Spleen (tissue), 11 donors: ENCODE measurements around the gene PRUNE1. TPM values are rescaled to one million over a fixed set of nuclear protein-coding genes. Genes with fewer than 3 reads are reported as not detected.

ENCODE experiments used
- DNase-seq: peaks from one replicate; pipeline ENCODE4 v3.0.0-alpha.2; 2020
- H3K27ac ChIP-seq, 8 donors: fragments of 200-600 bp; sonication (generic) in 7 of 8; 1 replicate in 4 of 8; 2 replicates in 4 of 8; pipeline versions ENCODE4 v1.5.0 to v1.8.0; 2016 to 2021; ENCODE audit warnings: inconsistent platforms in 4 of 8, mild to moderate bottlenecking in 4 of 8, moderate library complexity in 1 of 8
- H3K27me3 ChIP-seq, 7 donors: fragments of 200-600 bp; sonication (generic) in 6 of 7; replicated peaks in 1 of 7; 1 replicate in 4 of 7; 2 replicates in 3 of 7; pipeline versions ENCODE4 v1.5.0 to v1.8.0; 2016 to 2021; ENCODE audit warnings: inconsistent platforms in 3 of 7, mild to moderate bottlenecking in 1 of 7
- H3K36me3 ChIP-seq, 6 donors: fragments of 200-600 bp; sonication (generic) in 5 of 6; 1 replicate in 4 of 6; 2 replicates in 2 of 6; pipeline versions ENCODE4 v1.5.0 to v1.8.0; 2016 to 2021; ENCODE audit warnings: inconsistent platforms in 2 of 6
- H3K4me1 ChIP-seq, 6 donors: fragments of 200-600 bp; sonication (generic) in 5 of 6; 1 replicate in 3 of 6; 2 replicates in 3 of 6; pipeline versions ENCODE4 v1.5.0 to v1.8.0; 2016 to 2021; ENCODE audit warnings: inconsistent platforms in 3 of 6
- H3K4me3 ChIP-seq, 8 donors: fragments of 200-600 bp; sonication (generic) in 7 of 8; 1 replicate in 4 of 8; 2 replicates in 4 of 8; pipeline versions ENCODE4 v1.5.0 to v1.8.0; 2016 to 2021; ENCODE audit warnings: inconsistent platforms in 4 of 8, mild to moderate bottlenecking in 4 of 8, moderate library complexity in 2 of 8
- H3K9me3 ChIP-seq, 8 donors: fragments of 200-600 bp; sonication (generic) in 7 of 8; 1 replicate in 4 of 8; 2 replicates in 4 of 8; pipeline versions ENCODE4 v1.5.0 to v1.8.0; 2016 to 2021; ENCODE audit warnings: inconsistent platforms in 4 of 8
- POLR2A ChIP-seq, 3 donors: fragments of 450-650 bp; IDR thresholded peaks; one replicate each; pipeline ENCODE4 v1.5.1; 2017; ENCODE audit warnings: antibody characterized with exemption in 3 of 3, mild to moderate bottlenecking in 1 of 3
- POLR2AphosphoS5 ChIP-seq, 3 donors: sonication (generic); formaldehyde crosslinking; IDR thresholded peaks; one replicate each; pipeline ENCODE4 v1.5.1; 2017; ENCODE audit warnings: antibody characterized with exemption in 3 of 3
- WGBS, 5 donors: extraction: QIAGEN DNeasy Blood & Tissue Kit in 3 of 5; methylation state at CpG; one replicate each; pipeline versions ENCODE4 v1.1.5 to v1.1.7; 2013 to 2018; 5-methylcytosine and 5-hydroxymethylcytosine counted together
- intact Hi-C: fragments of 100-400 bp; cut with DNase I; formaldehyde crosslinking; loops from one replicate; pipeline ENCODE4 v1.15.0; 2023; ENCODE audit warnings: low total_unique reads
- polyA plus RNA-seq, 3 donors: library from polyadenylated mRNA; stranded (reverse); fragments of 200-250 nt; gene quantifications; one replicate each; pipeline ENCODE4 v1.2.1, GENCODE V29; 2013
- total RNA-seq, 7 donors: library from RNA; depleted of rRNA in 3 of 7; stranded (reverse); fragments of >200 nt in 3 of 7; fragmentation: NEBNext Ultra II Directional in 4 of 7; extraction: Animal tissue kit (Norgen Biotek cat#: 25700) in 4 of 7; gene quantifications; one replicate each; pipeline versions ENCODE4 v1.1.0 to v1.2.1, GENCODE V29; 2016 to 2021
- TF ChIP-seq, protein P1 (sequence below), 11 experiments: fragments of 200-600 bp in 7 of 11; fragments of 450-650 bp in 4 of 11; sonication (generic) in 4 of 11; IDR thresholded peaks in 8 of 11; conservative IDR thresholded peaks in 3 of 11; 1 replicate in 7 of 11; 2 replicates in 4 of 11; pipeline versions ENCODE4 v1.4.0 to v1.8.0; 2016 to 2021; ENCODE audit warnings: antibody characterized with exemption in 11 of 11, inconsistent platforms in 4 of 11, mild to moderate bottlenecking in 1 of 11
- donor health status: healthy with polysubstance abuse.
- donor health status: DM: no; HTN: no; CAD: no; lungs with moderate emphysema.
- donor health status: DM: no; HTN: no; CAD: no.
- donor health status: Bipolar disorder and iron deficiency.
- donor health status: healthy.
- donor health status: DM: no; HTN: no; CAD: no.
- donor health status: DM: yes; HTN: yes; CAD: no.

The PRUNE1 gene
- total and polyA plus RNA-seq, 10 donors, result 9.2 to 22.6 (median 17.0) TPM

DNA sequence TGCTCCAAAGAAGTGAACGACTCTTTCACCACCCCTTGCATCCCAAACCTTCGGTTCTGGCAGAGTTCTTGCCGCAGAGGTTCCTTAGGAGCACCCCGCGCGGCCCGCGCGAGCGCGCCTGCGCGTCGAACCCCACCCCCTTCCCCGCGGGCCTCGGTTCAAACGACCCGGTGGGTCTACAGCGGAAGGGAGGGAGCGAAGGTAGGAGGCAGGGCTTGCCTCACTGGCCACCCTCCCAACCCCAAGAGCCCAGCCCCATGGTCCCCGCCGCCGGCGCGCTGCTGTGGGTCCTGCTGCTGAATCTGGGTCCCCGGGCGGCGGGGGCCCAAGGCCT is 39.3 kb downstream of the PRUNE1 start, which contains the start of gene C1orf56:
Gene C1orf56, plus strand, starts transcription at position 161 of the 334 bp plus-strand sequence. Its CDS starts 97 bp downstream, at position 258.
- H3K27ac ChIP-seq, result peak within 1 kb of the TSS; percentile 57 to 99 (median 89)
- H3K27me3 ChIP-seq, result no peaks in the 10 kb centered on the region
- peak within 1 kb of the TSS; percentile 27 to 89 (median 77) for H3K4me3 ChIP-seq
- 0 to 1% (median 0%) methylated on average over 9 to 29 of the region's 29 CpGs for WGBS, 5 donors
- no peaks in the 10 kb centered on the region for H3K9me3 ChIP-seq
- TF ChIP-seq, protein P1, sequence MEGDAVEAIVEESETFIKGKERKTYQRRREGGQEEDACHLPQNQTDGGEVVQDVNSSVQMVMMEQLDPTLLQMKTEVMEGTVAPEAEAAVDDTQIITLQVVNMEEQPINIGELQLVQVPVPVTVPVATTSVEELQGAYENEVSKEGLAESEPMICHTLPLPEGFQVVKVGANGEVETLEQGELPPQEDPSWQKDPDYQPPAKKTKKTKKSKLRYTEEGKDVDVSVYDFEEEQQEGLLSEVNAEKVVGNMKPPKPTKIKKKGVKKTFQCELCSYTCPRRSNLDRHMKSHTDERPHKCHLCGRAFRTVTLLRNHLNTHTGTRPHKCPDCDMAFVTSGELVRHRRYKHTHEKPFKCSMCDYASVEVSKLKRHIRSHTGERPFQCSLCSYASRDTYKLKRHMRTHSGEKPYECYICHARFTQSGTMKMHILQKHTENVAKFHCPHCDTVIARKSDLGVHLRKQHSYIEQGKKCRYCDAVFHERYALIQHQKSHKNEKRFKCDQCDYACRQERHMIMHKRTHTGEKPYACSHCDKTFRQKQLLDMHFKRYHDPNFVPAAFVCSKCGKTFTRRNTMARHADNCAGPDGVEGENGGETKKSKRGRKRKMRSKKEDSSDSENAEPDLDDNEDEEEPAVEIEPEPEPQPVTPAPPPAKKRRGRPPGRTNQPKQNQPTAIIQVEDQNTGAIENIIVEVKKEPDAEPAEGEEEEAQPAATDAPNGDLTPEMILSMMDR (IDR thresholded peaks at IDR 0.05 in 8 of 11, conservative IDR thresholded peaks at IDR 0.05 in 3 of 11), result no peak
- TF ChIP-seq POLR2AphosphoS5 (IDR thresholded peaks at IDR 0.05) (peak; percentile 86 to 89 (median 88)), POLR2A (IDR thresholded peaks at IDR 0.05) (peak in 1 of 3 donors; percentile 12)
- H3K36me3 ChIP-seq, result peaks cover 6 to 37% (median 14%) of the 10 kb centered on the region in 6 donors
- intact Hi-C loops, result no loop called here
- peaks cover 6 to 59% (median 31%) of the 10 kb centered on the region in 6 donors for H3K4me1 ChIP-seq
- peak; percentile 92 for DNase-seq

- H3K27me3 ChIP-seq, result no peaks in the 10 kb centered on the region
- WGBS, 5 donors, result 0 to 2% (median 0%) methylated on average over 28 to 48 of the region's 48 CpGs
- no peaks in the 10 kb centered on the region for H3K9me3 ChIP-seq
- peaks cover 6 to 64% (median 32%) of the 10 kb centered on the region in 6 donors for H3K4me1 ChIP-seq
- TF ChIP-seq POLR2AphosphoS5 (IDR thresholded peaks at IDR 0.05) (peak; percentile 84 to 92 (median 84)), POLR2A (IDR thresholded peaks at IDR 0.05) (no peak)
- TF ChIP-seq, protein P1 (IDR thresholded peaks at IDR 0.05 in 8 of 11, conservative IDR thresholded peaks at IDR 0.05 in 3 of 11), result peak in 8 of 11 experiments; percentile 16 to 69 (median 54)
- peak overlapping the region; percentile 27 to 89 (median 77) for H3K4me3 ChIP-seq
- H3K27ac ChIP-seq, result peak overlapping the region; percentile 57 to 99 (median 89)
- intact Hi-C loops, result no loop called here
- peaks cover 6 to 40% (median 19%) of the 10 kb centered on the region in 6 donors for H3K36me3 ChIP-seq
- DNase-seq, result peak; percentile 93
Measured at GRCh38 chr1:151047925-151048644, 39.8 kb downstream of the PRUNE1 start.

GRCh38 chr1:151048645-151049032 is 40.4 kb downstream of the PRUNE1 start:
- H3K27me3 ChIP-seq, result no peaks in the 10 kb centered on the region
- H3K4me1 ChIP-seq, result peaks cover 6 to 70% (median 36%) of the 10 kb centered on the region in 6 donors
- TF ChIP-seq, protein P1 (IDR thresholded peaks at IDR 0.05 in 8 of 11, conservative IDR thresholded peaks at IDR 0.05 in 3 of 11), result peak in 4 of 11 experiments; percentile 0 to 58 (median 27)
- TF ChIP-seq POLR2A (IDR thresholded peaks at IDR 0.05) (no peak), POLR2AphosphoS5 (IDR thresholded peaks at IDR 0.05) (peak in 1 of 3 donors; percentile 46)
- H3K4me3 ChIP-seq, result peak overlapping the region in 7 of 8 donors; percentile 54 to 89 (median 80)
- WGBS, 5 donors, result 33 to 41% (median 40%) methylated on average over 3 of the region's 3 CpGs
- H3K27ac ChIP-seq, result peak overlapping the region in 7 of 8 donors; percentile 85 to 99 (median 89)
- intact Hi-C loops, result no loop called here
- peaks cover 11 to 41% (median 25%) of the 10 kb centered on the region in 6 donors for H3K36me3 ChIP-seq
- no peak for DNase-seq
- no peaks in the 10 kb centered on the region for H3K9me3 ChIP-seq

- H3K4me3 ChIP-seq, result no peak overlapping the region
- H3K4me1 ChIP-seq, result peaks cover 6 to 78% (median 39%) of the 10 kb centered on the region in 6 donors
- no peaks in the 10 kb centered on the region for H3K9me3 ChIP-seq
- peaks cover 15 to 49% (median 33%) of the 10 kb centered on the region in 6 donors for H3K36me3 ChIP-seq
- WGBS, 5 donors, result 87 to 94% (median 91%) methylated on average over 5 of the region's 5 CpGs
- no peaks in the 10 kb centered on the region for H3K27me3 ChIP-seq
- H3K27ac ChIP-seq, result peak overlapping the region in 4 of 8 donors; percentile 10 to 99 (median 88)
- TF ChIP-seq POLR2AphosphoS5 (IDR thresholded peaks at IDR 0.05), result peak in 2 of 3 donors; percentile 74 to 84
- no peak for TF ChIP-seq POLR2A (IDR thresholded peaks at IDR 0.05)
- TF ChIP-seq, protein P1 (IDR thresholded peaks at IDR 0.05 in 8 of 11, conservative IDR thresholded peaks at IDR 0.05 in 3 of 11), result no peak
- no peak for DNase-seq
- intact Hi-C loops, result no loop called here
Measured at GRCh38 chr1:151049458-151049857, 41.2 kb downstream of the PRUNE1 start.
